GM18508 (cell line): ENCODE results near the gene POU3F2.

Source experiments
- ATAC-seq: cut with Tn5 transposase; IDR thresholded peaks from one replicate; pipeline ENCODE4 v1.9.1; 2021; ENCODE audit warnings: moderate number of reproducible peaks; ENCODE audit not compliant: insufficient read depth, unreplicated experiment

The POU3F2 gene

DNA sequence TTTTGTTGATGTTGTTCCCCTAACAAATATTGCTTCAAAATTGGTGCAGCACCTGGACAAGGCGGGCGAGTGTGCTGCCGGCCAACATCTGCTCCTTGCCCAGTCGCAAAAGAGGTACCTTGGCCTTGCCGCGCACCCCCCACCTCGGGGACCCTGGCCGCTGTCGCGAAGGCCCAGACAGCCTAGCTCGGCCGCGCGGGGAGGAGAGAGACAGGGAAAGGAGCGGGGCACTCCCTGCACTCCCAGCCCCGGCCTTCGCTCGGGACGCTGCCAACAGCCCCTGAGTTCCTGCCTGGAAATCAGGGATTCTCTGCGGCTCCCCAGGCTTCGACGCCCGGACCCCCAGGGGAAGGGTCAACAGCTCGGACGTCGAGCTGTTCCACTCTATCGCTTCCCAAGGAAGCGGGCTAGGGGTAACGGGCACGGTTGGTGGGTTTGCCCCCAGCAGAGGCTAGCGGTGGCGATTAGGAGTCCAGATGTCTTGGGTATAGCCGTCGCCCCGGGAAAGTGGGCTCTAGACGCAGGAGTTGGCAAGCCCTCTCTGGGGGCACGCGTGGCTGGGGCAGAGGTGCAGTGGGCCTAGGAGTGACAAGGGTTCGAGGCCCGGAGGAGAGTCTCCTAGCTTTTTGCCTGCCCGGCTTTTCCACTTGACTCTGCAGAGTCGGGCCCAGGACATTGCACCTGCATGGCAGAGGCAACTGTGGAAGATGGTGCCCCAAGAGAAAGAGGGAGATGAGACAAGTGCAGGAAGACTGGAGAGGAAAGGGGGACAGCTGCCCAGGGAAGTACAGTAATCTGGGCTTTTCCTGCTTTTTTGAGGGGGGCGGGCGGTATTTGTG, 8.2 kb downstream of the POU3F2 start:
- ATAC-seq, result no peak

DNA sequence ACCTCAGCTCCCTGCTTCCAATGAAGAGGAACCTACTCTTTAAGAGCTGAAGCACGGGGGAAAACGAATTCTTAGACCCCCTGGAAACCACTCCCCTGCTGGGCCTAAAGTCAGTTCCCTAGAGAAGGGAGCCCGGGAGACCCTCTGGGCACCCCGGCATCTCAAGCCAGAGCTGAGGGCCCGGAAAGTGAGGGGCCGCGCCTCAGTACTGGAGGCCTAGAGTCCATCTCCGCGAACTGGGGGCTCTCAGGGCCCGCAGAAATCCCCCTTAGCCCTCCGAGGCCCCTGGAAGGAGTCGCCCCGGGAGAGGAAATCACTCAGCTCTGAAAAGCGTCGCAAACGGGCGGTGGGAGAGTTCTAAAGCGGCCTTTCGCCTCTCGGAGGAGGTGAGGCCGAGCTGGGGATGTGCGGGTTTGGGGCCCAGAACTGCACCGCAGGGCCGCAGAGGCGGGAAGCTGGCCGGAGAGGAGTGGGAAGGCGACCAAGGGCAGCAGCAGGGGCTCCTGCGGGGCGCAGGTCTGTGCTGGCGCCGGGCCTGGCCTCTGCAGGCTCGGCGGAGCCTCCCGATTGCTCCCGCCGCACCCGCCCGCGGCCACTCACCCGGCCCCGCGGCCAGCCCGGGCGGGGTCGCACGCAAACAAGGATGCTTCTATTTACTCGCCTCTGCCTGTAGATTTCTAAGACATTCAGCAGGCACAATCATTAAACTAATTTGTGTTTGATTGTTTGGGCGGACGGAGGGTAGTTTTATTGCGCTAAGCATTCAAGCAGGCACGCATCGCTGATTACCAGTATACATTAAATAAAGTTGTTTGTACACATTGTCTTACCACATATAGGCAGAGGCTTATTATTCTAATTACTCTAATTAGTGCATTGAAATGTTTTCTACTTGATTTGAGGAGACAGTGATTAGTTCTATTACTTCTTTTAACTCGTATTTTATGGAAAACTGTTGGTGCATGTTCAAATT, 9.2 kb downstream of the POU3F2 start:
- no peak for ATAC-seq

DNA sequence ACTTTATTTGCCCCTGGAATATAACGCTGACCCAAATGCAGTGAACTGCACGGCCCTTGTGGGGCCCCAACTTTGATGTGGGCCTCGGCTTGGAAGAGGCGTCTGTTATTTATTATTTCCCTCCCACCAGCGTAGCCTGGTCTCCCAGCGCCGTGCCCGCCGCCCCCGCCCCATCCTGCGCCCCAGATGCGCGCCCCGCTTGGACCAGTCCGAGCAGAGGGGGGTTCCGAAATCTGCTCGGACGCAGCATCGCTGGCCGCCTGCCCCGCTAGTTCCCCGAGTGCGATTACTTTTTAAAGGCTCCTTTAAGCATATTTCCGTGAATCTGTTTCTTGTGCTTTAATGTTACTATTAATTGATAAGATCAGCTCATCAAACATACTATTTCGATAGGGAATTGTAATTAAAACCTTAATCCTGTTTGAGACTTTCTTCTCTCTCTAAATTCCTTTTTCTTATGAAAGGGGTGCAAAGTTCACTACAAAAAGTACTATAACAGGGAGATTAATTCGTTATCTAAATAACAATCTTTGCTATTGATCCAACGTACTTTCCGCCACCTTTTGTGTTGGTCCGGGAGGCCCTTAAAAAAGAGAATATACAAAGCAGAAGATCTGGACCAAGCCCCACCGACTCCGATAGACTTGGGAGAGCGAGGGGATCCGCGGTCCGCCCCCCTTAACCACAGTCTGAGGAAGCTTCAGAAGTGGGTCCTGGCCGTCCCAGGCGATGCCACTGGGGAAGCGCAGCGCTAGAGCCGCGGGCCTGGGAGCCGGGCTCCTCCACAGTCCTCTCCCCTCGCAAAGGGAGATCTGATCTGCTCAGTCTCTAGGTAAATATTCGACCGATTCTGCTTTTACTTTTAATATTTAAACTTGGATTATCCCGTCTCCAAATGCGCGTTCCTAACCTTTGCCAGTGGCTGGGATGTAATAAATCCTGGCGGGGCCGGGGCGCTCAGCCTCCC, 10.2 kb downstream of the POU3F2 start:
- ATAC-seq, result no peak

DNA sequence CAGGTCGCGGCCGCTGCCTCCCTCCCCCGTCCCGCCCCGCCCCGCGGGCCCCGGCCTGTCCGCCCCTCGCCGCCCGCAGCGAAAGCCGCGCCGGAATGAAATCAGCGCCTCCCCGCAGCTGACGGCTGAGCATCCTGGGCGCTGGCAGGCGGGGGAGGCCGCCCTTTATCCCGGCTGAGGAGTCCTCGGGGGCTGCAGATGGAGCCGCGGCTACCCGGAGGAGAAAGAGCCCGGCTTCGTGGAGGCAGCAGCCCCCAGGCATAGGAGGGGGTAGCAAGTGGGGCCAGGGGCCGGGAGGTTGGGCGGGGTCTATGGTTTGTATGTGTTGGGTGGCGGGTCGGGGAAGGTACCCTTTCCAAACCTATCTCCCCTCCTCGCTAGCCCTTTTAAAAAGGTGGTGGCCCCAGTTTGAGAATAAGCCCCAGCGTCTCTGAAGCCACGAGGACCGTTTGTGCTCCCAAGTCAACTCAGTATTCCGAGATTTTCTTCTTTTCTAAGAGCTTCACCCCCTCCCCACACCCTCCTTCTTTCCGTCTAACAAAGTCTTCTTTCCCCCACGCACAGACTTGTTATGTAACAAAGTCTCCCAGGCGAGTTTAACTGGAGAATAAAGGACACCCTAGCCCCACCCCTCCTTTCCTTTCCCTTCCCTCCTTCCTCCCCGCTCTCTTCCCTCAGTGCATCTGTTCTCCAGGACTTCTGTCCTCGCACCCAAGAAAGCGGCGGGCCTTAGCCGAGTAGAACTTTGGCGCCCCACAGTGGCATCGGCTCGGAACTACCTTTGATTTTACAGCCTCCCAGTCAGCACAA, 11.0 kb downstream of the POU3F2 start:
- peak; percentile 45 for ATAC-seq

DNA sequence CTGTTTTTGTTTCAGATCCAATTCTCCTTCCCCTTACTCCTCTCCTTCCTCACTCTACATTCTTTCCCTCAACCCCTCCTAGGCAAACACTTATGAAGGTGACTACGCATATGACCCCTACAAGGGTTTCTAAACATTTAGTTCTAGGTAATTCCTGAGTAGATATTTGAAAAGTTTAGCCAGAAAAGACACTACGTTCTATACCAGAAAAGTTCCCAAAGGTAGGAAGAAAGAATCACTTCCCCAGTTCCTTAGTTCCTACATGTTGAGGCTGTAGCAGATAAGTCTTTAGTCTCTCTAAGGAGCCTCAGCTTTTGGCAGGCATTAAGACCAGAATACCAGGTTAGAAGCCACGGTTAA, 11.6 kb downstream of the POU3F2 start:
- no peak for ATAC-seq

DNA sequence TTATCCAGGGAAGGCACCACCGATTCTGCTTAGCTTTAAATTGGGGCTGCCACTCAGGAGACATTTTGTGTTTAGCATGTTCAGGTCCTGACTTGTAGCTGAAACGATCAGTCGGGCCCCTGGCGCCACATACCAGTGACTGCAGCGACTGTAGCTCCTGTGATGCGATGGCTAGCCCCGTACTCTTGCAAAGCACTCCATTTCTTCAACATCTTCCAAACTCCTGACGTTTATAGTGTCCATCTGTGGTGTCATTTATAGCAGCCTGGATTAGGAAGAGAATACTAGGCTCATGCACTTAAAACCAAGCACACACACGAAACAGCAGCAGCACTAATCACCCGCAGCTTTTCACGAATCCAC, 13.0 kb downstream of the POU3F2 start:
- ATAC-seq, result no peak

DNA sequence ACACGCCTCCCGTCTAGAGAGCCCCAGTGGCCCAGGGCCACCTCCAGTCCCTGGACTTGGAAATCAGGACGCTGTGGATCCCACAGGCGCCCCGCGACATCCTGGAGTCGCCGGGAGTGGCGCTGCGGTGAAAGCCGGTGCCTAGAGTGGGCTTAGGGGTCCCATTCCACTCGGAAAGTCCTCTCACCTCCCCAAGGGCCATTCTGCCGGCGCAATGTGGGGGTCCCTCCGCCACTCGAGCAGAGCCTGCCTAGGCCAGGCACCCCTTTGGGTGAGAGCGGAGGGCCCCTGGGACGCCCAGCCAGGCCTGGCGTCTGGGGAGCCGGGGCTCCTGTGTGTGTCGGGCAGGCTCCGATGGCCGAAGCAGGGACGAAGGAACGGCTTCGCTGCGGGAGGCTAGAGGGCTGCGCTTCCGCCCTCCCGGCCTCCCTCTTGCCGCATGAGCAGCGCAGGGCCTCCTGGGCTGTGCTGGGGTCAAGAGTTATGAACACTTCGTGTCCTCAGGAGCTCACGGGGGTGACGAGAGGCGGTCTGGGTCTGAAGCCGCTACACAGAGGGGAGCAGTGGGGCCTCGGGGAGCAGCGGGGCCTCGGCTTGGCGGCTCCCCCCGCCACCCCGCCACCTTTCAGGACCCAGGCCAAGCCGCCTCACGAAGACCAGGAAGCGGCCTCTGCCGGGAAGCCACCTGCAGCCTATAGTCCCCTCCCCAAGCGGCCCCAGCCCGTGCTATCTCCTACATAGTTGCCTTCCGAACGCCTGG, 13.6 kb downstream of the POU3F2 start:
- no peak for ATAC-seq

DNA sequence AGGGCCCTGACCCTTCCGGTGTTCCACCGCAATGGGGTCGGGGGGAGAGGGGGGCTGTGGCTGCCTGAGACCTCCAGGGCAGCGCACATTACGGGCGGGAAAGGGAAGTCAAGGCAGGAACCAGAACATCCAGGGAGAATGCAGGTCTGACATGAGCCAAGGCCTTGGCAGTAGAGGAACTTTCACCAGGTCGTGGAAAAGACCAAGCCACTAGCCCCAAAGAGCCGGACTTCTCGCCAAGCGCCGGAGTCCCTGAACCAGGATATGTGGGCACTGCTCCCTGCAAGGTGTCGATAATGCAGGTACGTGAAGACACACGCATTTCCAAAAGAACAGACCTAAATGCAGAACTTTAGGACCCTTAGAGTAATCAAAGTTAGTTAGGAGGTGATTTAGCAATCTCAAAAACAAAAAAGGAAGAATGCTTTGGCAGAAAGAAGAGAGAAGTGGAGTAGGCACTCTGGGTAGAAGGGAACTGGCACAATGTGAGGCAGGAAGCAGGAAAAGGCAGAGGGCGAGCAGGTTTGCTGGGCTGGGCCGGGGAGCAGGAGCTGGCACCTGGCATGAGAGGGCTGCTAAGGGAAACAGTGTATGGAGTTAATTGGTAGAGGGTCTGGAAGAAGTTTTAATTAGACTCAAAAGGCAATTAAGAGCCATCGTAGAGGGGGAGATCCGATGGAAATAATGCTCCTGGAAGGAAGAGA, 14.3 kb downstream of the POU3F2 start:
- ATAC-seq, result no peak

DNA sequence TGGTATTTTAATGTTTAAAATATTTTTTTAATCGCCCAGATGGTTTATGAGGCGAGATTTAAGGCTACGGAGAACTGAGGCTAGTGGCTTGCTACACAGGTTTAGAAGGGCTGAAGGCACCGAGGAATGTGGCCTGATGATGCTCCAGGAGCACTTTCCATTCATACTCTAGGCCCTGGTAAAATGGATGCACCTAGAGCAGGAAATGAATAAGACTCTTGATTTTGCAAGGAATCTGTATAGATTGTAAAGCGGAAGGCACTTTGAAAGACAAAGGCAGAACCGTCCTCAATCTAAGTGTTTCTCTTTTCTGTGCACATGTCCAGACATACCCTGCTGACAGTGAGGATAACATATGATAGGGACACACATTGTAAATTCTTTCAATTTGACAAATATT, 30.1 kb downstream of the POU3F2 start:
- ATAC-seq, result no peak

DNA sequence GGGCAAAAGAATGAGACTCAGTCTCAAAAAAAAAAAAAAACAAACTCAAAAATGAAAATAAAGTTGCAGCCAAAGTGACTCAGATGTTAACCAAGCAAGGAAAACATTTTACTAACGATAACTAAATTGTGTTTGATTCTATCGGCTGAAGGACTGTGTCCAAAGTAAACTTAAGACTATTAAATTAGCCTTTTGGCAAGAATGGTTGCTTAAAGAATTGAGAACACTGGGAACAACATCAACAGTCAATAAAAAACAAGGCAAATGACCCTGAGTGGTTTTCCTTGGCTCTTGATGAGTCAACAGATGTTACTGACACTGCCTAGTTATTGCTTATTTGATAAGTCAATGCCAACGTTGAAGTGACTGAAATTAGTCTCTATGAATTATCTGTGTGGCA, 36.7 kb downstream of the POU3F2 start:
- no peak for ATAC-seq

DNA sequence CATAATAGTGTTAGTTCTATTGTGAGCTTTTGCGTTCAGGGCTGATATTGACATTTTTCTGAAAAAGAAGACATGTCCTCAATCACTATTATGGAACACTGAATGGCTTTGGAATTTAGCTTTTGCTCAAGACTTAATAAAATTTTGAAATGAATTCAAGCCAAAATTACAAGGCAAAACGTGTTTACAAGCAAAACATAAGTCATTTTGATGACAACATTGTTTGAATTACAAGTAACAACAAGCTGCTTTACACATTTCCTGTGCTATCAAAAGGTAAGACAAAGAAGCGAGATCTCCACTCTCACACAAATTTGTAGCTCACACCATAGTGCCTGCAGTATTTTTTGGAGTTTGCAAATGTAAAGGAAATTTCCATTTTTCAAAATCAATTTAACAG, 37.4 kb downstream of the POU3F2 start:
- no peak for ATAC-seq

DNA sequence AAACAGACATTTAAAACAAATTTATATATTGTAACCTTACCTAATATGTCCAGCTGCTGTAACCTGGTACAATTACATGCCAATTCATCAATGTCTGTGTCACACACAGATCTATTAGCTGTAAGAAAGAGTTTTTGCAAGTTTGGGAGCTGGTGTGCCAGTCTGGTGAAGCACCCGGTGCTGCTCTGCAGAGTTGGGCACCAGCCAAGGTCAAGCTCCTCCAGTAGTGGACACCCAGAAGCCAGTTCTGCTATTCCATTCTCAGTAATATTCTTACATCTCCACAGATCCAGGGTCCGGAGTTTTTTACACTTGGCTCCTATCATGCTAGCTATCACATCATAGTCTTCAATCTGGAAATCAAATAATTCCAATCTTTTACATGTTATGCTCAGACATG, 41.0 kb downstream of the POU3F2 start:
- ATAC-seq, result no peak

DNA sequence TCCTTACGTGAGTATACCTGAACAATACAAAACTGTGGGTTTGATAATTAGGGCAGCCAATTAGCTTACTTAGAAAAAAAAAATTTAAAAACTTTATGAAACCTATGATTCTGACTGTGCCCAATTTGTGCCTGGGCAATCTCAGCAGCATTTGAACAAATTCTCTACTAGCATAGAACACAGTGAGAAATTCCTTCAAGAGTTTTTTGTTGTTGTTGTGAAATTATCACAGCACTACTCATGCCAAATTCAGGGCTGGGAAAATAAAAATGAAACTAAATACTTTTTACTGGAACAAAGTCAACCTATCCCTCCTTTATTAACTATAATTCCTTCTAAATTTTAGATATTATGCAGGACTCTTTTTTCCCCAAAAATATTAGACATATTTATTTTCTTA, 42.9 kb downstream of the POU3F2 start:
- no peak for ATAC-seq

DNA sequence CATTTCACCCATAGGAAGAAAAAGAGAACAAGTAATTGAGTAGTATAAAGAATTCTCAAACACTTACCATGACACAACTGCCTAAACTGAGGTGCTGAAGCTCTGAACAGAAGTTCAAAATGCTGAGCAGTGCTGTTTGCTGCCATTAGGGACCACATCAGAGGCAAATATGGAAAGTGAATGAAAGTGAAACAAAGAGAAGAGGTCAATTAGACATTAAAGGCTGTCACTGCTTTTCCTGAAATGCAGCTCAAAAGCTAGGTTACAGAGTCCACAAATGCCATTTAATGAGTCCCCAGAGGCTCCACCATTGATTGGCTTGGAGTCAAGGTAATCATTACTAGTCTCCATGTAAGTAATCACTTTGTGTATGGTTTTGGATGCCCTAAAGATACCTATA, 46.1 kb downstream of the POU3F2 start:
- ATAC-seq, result peak; percentile 90

DNA sequence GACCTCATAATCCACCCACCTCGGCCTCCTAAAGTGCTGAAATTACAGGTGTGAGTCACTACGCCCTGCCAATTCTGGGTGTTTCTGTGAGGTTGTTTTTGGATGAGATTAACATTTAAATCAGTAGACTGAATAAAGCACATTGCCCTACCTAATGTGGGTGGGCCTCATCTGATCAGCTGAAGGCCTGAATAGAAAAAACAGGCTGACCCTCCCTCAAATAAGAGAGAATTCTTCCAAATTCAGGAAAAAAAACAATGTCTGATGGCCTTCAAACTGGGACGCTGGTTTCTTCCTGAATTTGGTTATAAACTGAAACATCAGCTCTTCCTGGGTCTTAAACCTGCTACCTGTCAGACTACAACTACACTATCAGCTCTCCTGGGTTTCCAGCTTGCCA, 51.0 kb downstream of the POU3F2 start:
- no peak for ATAC-seq

DNA sequence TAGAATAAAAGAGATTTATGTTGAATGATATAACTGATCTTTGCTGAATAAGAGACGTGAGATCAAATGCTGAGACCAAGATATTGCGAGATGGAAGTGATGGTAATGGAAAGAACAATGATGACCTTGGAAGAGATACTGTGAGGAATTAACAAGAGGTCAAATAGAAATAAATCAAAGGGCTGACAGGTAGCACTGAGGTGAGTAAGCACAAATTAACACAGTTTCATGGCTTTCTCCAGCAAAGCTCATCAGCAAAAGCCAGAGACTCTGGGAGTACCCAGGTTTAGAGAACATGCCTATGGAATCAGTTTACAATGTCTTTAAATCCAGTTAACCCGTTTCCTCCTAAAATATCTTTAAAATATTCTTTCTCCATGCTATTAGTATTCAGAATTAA, 53.3 kb downstream of the POU3F2 start:
- no peak for ATAC-seq
